H1 (cell line): ENCODE results near the gene TRAP1. TPM values are rescaled to one million over a fixed set of nuclear protein-coding genes. Genes with fewer than 3 reads are reported as not detected.

Experiments used
- TCF12 ChIP-seq: IDR thresholded peaks from 2 replicates; pipeline ENCODE4 v1.6.1; 2011; ENCODE audit warnings: low read depth, mild to moderate bottlenecking, low read length
- polyA plus RNA-seq, 7 experiments: library from polyadenylated mRNA; depleted of rRNA in 3 of 7; stranded (reverse) in 5 of 7; unstranded in 2 of 7; fragments of >200 nt in 5 of 7; fragments of 200-250 nt in 2 of 7; gene quantifications; 1 replicate in 5 of 7; 2 replicates in 1 of 7; 4 replicates in 1 of 7; pipeline versions ENCODE4 v1.2.1 to v1.2.3, GENCODE V29; 2011 to 2013; ENCODE audit warnings: missing spikeins in 2 of 7, mixed read lengths in 2 of 7
- total RNA-seq: library from RNA; stranded (reverse); fragmentation: NEBNext Ultra II Directional; extraction: Animal tissue kit (Norgen Biotek cat#: 25700); gene quantifications from 2 replicates; pipeline ENCODE4 v1.2.1, GENCODE V29; 2021
- TF ChIP-seq, protein P1 (sequence below): fragments of 300-600 bp; sonication (generic); IDR thresholded peaks from 2 replicates; pipeline ENCODE4 v1.7.1; 2012; ENCODE audit warnings: low read length, moderate library complexity, mild to moderate bottlenecking, inconsistent platforms; ENCODE audit not compliant: insufficient replicate concordance
- TF ChIP-seq, protein P2 (sequence below): IDR thresholded peaks from 2 replicates; pipeline ENCODE4 v1.6.1; 2012; ENCODE audit warnings: inconsistent platforms
- TF ChIP-seq, protein P3 (sequence below): IDR thresholded peaks from 2 replicates; pipeline ENCODE4 v1.6.1; 2011; ENCODE audit warnings: low read depth, mild to moderate bottlenecking, low read length; ENCODE audit not compliant: insufficient read depth

Gene TRAP1
- total and polyA plus RNA-seq, 2 of the 8 experiments (the other 6 are each of a cell fraction or from before 2014, with no cell fraction given): 215 to 283 TPM

DNA sequence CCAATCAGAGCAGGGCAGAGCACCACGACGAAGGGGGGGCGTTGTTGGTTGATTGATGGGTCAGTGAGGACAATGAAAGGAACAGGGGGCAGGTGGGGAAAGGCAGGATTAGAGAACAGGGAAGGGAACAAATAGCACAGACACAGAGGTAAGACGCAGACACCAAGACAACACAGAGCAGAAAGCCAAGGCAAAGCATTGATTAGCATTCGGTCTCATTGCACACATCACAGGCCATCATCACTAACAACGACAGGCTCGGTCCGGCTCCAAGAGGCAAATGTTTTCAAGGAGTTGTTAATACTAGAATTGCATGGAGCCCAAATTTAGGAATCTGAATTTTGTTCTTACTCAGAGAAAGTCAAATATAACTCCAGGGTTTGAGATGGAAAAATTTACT is 34.6 kb upstream of the TRAP1 start (continued):
- TF ChIP-seq, protein P1, sequence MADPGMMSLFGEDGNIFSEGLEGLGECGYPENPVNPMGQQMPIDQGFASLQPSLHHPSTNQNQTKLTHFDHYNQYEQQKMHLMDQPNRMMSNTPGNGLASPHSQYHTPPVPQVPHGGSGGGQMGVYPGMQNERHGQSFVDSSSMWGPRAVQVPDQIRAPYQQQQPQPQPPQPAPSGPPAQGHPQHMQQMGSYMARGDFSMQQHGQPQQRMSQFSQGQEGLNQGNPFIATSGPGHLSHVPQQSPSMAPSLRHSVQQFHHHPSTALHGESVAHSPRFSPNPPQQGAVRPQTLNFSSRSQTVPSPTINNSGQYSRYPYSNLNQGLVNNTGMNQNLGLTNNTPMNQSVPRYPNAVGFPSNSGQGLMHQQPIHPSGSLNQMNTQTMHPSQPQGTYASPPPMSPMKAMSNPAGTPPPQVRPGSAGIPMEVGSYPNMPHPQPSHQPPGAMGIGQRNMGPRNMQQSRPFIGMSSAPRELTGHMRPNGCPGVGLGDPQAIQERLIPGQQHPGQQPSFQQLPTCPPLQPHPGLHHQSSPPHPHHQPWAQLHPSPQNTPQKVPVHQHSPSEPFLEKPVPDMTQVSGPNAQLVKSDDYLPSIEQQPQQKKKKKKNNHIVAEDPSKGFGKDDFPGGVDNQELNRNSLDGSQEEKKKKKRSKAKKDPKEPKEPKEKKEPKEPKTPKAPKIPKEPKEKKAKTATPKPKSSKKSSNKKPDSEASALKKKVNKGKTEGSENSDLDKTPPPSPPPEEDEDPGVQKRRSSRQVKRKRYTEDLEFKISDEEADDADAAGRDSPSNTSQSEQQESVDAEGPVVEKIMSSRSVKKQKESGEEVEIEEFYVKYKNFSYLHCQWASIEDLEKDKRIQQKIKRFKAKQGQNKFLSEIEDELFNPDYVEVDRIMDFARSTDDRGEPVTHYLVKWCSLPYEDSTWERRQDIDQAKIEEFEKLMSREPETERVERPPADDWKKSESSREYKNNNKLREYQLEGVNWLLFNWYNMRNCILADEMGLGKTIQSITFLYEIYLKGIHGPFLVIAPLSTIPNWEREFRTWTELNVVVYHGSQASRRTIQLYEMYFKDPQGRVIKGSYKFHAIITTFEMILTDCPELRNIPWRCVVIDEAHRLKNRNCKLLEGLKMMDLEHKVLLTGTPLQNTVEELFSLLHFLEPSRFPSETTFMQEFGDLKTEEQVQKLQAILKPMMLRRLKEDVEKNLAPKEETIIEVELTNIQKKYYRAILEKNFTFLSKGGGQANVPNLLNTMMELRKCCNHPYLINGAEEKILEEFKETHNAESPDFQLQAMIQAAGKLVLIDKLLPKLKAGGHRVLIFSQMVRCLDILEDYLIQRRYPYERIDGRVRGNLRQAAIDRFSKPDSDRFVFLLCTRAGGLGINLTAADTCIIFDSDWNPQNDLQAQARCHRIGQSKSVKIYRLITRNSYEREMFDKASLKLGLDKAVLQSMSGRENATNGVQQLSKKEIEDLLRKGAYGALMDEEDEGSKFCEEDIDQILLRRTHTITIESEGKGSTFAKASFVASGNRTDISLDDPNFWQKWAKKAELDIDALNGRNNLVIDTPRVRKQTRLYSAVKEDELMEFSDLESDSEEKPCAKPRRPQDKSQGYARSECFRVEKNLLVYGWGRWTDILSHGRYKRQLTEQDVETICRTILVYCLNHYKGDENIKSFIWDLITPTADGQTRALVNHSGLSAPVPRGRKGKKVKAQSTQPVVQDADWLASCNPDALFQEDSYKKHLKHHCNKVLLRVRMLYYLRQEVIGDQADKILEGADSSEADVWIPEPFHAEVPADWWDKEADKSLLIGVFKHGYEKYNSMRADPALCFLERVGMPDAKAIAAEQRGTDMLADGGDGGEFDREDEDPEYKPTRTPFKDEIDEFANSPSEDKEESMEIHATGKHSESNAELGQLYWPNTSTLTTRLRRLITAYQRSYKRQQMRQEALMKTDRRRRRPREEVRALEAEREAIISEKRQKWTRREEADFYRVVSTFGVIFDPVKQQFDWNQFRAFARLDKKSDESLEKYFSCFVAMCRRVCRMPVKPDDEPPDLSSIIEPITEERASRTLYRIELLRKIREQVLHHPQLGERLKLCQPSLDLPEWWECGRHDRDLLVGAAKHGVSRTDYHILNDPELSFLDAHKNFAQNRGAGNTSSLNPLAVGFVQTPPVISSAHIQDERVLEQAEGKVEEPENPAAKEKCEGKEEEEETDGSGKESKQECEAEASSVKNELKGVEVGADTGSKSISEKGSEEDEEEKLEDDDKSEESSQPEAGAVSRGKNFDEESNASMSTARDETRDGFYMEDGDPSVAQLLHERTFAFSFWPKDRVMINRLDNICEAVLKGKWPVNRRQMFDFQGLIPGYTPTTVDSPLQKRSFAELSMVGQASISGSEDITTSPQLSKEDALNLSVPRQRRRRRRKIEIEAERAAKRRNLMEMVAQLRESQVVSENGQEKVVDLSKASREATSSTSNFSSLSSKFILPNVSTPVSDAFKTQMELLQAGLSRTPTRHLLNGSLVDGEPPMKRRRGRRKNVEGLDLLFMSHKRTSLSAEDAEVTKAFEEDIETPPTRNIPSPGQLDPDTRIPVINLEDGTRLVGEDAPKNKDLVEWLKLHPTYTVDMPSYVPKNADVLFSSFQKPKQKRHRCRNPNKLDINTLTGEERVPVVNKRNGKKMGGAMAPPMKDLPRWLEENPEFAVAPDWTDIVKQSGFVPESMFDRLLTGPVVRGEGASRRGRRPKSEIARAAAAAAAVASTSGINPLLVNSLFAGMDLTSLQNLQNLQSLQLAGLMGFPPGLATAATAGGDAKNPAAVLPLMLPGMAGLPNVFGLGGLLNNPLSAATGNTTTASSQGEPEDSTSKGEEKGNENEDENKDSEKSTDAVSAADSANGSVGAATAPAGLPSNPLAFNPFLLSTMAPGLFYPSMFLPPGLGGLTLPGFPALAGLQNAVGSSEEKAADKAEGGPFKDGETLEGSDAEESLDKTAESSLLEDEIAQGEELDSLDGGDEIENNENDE: no peak
- TF ChIP-seq, protein P2, sequence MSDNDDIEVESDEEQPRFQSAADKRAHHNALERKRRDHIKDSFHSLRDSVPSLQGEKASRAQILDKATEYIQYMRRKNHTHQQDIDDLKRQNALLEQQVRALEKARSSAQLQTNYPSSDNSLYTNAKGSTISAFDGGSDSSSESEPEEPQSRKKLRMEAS: no peak
- TF ChIP-seq, protein P3, sequence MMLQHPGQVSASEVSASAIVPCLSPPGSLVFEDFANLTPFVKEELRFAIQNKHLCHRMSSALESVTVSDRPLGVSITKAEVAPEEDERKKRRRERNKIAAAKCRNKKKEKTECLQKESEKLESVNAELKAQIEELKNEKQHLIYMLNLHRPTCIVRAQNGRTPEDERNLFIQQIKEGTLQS: no peak
- TF ChIP-seq TCF12: no peak
